ENCODE measurements around the gene ITPK1.

The ITPK1 gene

DNA sequence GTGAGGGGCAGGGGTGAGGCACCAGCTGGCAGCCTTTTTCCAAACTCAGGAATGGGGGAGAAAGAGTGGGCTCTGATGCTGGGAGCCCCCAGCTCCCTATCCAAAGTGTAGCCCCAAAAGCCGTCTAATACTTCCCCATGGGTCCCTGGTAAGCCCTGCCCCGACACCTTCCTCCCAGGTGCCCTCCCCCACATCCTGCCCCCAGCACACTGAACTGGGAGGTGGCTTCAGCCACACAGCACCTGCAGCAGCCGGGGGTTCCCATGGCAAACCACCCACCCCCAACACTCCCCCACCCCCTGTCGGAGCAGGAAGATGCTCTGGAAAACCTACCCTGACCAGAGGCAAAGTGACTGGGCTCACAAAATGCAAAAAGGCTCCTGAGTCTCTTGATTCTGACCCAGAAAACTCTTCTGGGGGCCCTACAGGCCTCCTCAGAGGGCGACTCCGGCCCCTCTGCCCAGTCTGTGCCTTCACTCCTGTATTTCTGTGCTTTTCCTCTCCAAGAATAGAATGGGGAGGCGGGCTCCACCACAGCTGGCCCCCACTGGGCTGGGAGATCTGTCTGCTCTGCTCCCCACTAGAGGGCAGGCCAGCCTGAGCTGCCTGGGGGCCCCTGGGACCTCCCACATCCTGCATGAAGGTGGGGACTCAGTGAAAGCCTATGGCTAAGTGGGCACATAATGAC is 81.6 kb downstream of the ITPK1 start:
- Histone ChIP-seq H3K27me3 (replicated peaks; ENCODE audit: insufficient read depth, low read length) (no peaks in the 10 kb centered on the region), H3K9me2 (replicated peaks; ENCODE audit: insufficient read depth, low read length) (no peaks in the 10 kb centered on the region), H4K20me1 (ENCODE audit: insufficient read depth, low read length) (no peaks in the 10 kb centered on the region), H3F3A (ENCODE audit: insufficient read depth, low read length) (no peaks in the 10 kb centered on the region), H2AFZ (ENCODE audit: low read length) (no peak overlapping the region), H3K27ac (ENCODE audit: low read length) (no peak overlapping the region), H3K9me3 (replicated peaks; ENCODE audit: insufficient read depth, low read length) (no peaks in the 10 kb centered on the region), H3K79me2 (ENCODE audit: low read length) (no peaks in the 10 kb centered on the region), H3K4me2 (ENCODE audit: low read depth, low read length) (no peak overlapping the region), H3K9ac (ENCODE audit: low read length) (no peak overlapping the region), H3K4me1 (ENCODE audit: low read length) (no peaks in the 10 kb centered on the region), H3K36me3 (replicated peaks; ENCODE audit: insufficient read depth, low read length) (no peaks in the 10 kb centered on the region), H3K4me3 (ENCODE audit: low read length) (no peak overlapping the region)
- TF ChIP-seq, protein P1, sequence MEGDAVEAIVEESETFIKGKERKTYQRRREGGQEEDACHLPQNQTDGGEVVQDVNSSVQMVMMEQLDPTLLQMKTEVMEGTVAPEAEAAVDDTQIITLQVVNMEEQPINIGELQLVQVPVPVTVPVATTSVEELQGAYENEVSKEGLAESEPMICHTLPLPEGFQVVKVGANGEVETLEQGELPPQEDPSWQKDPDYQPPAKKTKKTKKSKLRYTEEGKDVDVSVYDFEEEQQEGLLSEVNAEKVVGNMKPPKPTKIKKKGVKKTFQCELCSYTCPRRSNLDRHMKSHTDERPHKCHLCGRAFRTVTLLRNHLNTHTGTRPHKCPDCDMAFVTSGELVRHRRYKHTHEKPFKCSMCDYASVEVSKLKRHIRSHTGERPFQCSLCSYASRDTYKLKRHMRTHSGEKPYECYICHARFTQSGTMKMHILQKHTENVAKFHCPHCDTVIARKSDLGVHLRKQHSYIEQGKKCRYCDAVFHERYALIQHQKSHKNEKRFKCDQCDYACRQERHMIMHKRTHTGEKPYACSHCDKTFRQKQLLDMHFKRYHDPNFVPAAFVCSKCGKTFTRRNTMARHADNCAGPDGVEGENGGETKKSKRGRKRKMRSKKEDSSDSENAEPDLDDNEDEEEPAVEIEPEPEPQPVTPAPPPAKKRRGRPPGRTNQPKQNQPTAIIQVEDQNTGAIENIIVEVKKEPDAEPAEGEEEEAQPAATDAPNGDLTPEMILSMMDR (IDR thresholded peaks at IDR 0.05; ENCODE audit: low read length): no peak; the same call in 1 of the 2 replicates
- TF ChIP-seq EZH2 (optimal IDR thresholded peaks at IDR 0.05; ENCODE audit: low read depth, low read length) (no peak), EZH2phosphoT487 (IDR thresholded peaks at IDR 0.05; ENCODE audit: low read length) (no peak)
- DNase-seq: no peak

DNA sequence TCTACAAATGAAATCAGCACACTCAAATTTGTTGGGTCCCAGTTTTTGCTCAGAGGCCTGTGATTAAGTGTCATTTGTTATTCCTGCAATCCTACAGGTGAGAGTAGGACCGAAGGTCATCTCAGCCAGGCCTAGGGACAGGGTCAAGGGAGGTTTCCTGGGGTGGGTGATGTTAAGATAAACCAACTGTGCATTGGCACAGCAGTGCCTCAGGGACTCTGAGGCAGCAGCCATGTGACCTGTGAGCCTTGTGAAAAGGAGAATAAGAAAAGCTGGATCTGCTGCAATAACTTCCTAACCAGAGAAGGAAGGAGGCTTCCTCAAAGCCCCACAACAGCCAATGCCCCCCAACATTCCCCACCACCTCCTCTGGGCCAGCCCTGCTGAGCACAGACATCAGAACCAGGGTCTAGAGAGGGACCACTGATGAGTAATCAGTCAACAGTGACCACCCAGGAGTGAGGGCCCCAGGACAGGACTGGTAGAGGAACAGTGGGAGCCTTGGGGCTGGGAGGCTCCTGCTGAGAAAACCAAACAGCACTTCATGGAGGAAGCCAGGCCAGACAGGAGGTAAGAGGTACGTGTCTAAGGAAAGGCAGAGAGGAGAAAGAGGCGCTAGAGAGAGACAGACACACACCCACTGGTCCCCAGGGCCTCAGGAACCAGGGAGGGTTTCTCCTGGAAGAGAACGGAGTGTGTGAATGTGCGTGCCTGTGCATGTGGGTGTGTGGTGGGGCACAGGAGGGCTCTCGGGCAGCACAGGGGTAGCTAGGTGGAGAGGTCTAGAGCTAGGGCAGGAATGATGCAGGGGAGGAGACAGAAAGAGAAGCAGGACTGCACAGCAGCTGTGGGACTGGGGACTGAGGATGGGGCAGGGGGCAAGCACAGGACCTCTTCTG is 82.4 kb downstream of the ITPK1 start:
- no peaks in the 10 kb centered on the region for H4K20me1 ChIP-seq (ENCODE audit: insufficient read depth, low read length)
- H3K9me3 ChIP-seq (replicated peaks; ENCODE audit: insufficient read depth, low read length): no peaks in the 10 kb centered on the region
- H3K27me3 ChIP-seq (replicated peaks; ENCODE audit: insufficient read depth, low read length): no peaks in the 10 kb centered on the region
- no peaks in the 10 kb centered on the region for H3F3A ChIP-seq (ENCODE audit: insufficient read depth, low read length)
- H3K4me3 ChIP-seq (ENCODE audit: low read length): no peak overlapping the region
- no peaks in the 10 kb centered on the region for H3K4me1 ChIP-seq (ENCODE audit: low read length)
- TF ChIP-seq EZH2phosphoT487 (IDR thresholded peaks at IDR 0.05; ENCODE audit: low read length) (no peak), EZH2 (optimal IDR thresholded peaks at IDR 0.05; ENCODE audit: low read depth, low read length) (no peak)
- TF ChIP-seq, protein P1 (IDR thresholded peaks at IDR 0.05; ENCODE audit: low read length): no peak
- H3K4me2 ChIP-seq (ENCODE audit: low read depth, low read length): no peak overlapping the region
- H2AFZ ChIP-seq (ENCODE audit: low read length): no peak overlapping the region
- no peak for DNase-seq
- H3K79me2 ChIP-seq (ENCODE audit: low read length): no peaks in the 10 kb centered on the region
- H3K36me3 ChIP-seq (replicated peaks; ENCODE audit: insufficient read depth, low read length): no peaks in the 10 kb centered on the region
- H3K27ac ChIP-seq (ENCODE audit: low read length): no peak overlapping the region
- no peak overlapping the region for H3K9ac ChIP-seq (ENCODE audit: low read length)
- H3K9me2 ChIP-seq (replicated peaks; ENCODE audit: insufficient read depth, low read length): no peaks in the 10 kb centered on the region

DNA sequence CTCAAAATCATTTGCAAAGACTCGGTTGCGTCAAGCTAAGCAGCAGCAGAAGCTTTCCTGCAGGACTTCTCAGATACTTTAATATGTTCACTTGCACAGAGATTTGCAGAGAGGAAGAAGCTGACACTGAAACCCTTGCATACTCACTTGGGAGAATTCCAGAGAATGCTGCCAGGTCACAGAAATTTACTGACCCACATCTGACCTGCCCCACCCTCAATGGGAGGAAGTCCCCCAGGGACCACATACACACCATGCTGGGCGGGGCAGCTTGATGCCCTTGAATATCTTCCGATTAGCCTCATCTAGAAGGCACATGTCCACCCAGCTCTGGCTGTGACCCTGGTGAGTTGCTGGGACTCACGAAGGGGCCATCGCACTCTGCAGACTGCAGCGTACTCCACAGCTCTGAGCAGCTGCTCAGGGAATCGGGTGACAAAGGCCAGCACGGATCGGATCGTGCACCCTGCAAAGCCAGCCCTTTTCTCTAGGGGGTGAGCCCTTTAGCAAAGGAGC is 83.2 kb downstream of the ITPK1 start:
- H4K20me1 ChIP-seq (ENCODE audit: insufficient read depth, low read length): no peaks in the 10 kb centered on the region
- no peak overlapping the region for H3K27ac ChIP-seq (ENCODE audit: low read length)
- H3K4me2 ChIP-seq (ENCODE audit: low read depth, low read length): no peak overlapping the region
- no peaks in the 10 kb centered on the region for H3K9me2 ChIP-seq (replicated peaks; ENCODE audit: insufficient read depth, low read length)
- no peaks in the 10 kb centered on the region for H3K9me3 ChIP-seq (replicated peaks; ENCODE audit: insufficient read depth, low read length)
- no peak for DNase-seq
- no peaks in the 10 kb centered on the region for H3K27me3 ChIP-seq (replicated peaks; ENCODE audit: insufficient read depth, low read length)
- TF ChIP-seq EZH2phosphoT487 (IDR thresholded peaks at IDR 0.05; ENCODE audit: low read length): no peak
- TF ChIP-seq, protein P1 (IDR thresholded peaks at IDR 0.05; ENCODE audit: low read length): no peak
- TF ChIP-seq EZH2 (optimal IDR thresholded peaks at IDR 0.05; ENCODE audit: low read depth, low read length): no peak
- H3K4me1 ChIP-seq (ENCODE audit: low read length): no peaks in the 10 kb centered on the region
- no peaks in the 10 kb centered on the region for H3F3A ChIP-seq (ENCODE audit: insufficient read depth, low read length)
- H3K36me3 ChIP-seq (replicated peaks; ENCODE audit: insufficient read depth, low read length): no peaks in the 10 kb centered on the region
- H3K79me2 ChIP-seq (ENCODE audit: low read length): no peaks in the 10 kb centered on the region
- no peak overlapping the region for H2AFZ ChIP-seq (ENCODE audit: low read length)
- no peak overlapping the region for H3K9ac ChIP-seq (ENCODE audit: low read length)
- H3K4me3 ChIP-seq (ENCODE audit: low read length): no peak overlapping the region
